Measurements from ENCODE around the gene HPGD. TPM values are rescaled to one million over a fixed set of nuclear protein-coding genes. Genes with fewer than 3 reads are reported as not detected.

HPGD gene
- total and polyA plus RNA-seq, 4 donors = 1.6 to 89.7 (median 7.5) TPM

- Histone ChIP-seq H3K36me3 (ENCODE audit: control insufficient read depth in 1 of 2, insufficient read depth in 2 of 2, low read length in 1 of 2) (no peaks in the 10 kb centered on the region), H3K4me3 (ENCODE audit: low read length in 2 of 2) (no peak overlapping the region), H3K27ac (ENCODE audit: low read depth in 1 of 2, low read length in 2 of 2) (no peak overlapping the region), H3K27me3 (ENCODE audit: control insufficient read depth in 1 of 2, insufficient read depth in 2 of 2, low read length in 1 of 2) (no peaks in the 10 kb centered on the region), H3K9me3 (ENCODE audit: control insufficient read depth, low read length) (no peaks in the 10 kb centered on the region), H3K4me1 (ENCODE audit: control insufficient read depth in 1 of 2, insufficient read depth in 2 of 2, low read length in 2 of 2) (no peaks in the 10 kb centered on the region)
- no peak for DNase-seq
- intact Hi-C loops (cut with DNase I) = no loop called here
- 87 to 95% methylated on average over 2 of the region's 2 CpGs for WGBS, 2 donors
- ATAC-seq (ENCODE audit: low FRiP score) = no peak
These were observed 30.7 kb upstream of the HPGD start for GRCh38 chr4:174553031-174553430.

GRCh38 chr4:174550541-174550940, 28.3 kb upstream of the HPGD start:
- intact Hi-C loops (cut with DNase I) = no loop called here
- ATAC-seq (ENCODE audit: low FRiP score) (no peak), DNase-seq (no peak)
- Histone ChIP-seq H3K4me1 (ENCODE audit: control insufficient read depth in 1 of 2, insufficient read depth in 2 of 2, low read length in 2 of 2) (no peaks in the 10 kb centered on the region), H3K36me3 (ENCODE audit: control insufficient read depth in 1 of 2, insufficient read depth in 2 of 2, low read length in 1 of 2) (no peaks in the 10 kb centered on the region), H3K4me3 (ENCODE audit: low read length in 2 of 2) (no peak overlapping the region), H3K27ac (ENCODE audit: low read depth in 1 of 2, low read length in 2 of 2) (no peak overlapping the region), H3K9me3 (ENCODE audit: control insufficient read depth, low read length) (no peaks in the 10 kb centered on the region), H3K27me3 (ENCODE audit: control insufficient read depth in 1 of 2, insufficient read depth in 2 of 2, low read length in 1 of 2) (no peaks in the 10 kb centered on the region)

GRCh38 chr4:174549721-174550120, 27.4 kb upstream of the HPGD start:
- intact Hi-C loops (cut with DNase I) = no loop called here
- H3K9me3 ChIP-seq (ENCODE audit: control insufficient read depth, low read length) = no peaks in the 10 kb centered on the region
- 81 to 83% methylated on average over 1 of the region's 1 CpG for WGBS, 2 donors

GRCh38 chr4:174545268-174545667, 23.0 kb upstream of the HPGD start:
- H3K27me3 ChIP-seq (ENCODE audit: control insufficient read depth in 1 of 2, insufficient read depth in 2 of 2, low read length in 1 of 2) = no peaks in the 10 kb centered on the region
- no peak overlapping the region for H3K27ac ChIP-seq (ENCODE audit: low read depth in 1 of 2, low read length in 2 of 2)
- H3K4me3 ChIP-seq (ENCODE audit: low read length in 2 of 2) = no peak overlapping the region
- ATAC-seq (ENCODE audit: low FRiP score) (no peak), DNase-seq (no peak)
- intact Hi-C loops (cut with DNase I) = no loop called here
- H3K9me3 ChIP-seq (ENCODE audit: control insufficient read depth, low read length) = no peaks in the 10 kb centered on the region
- no peaks in the 10 kb centered on the region for H3K36me3 ChIP-seq (ENCODE audit: control insufficient read depth in 1 of 2, insufficient read depth in 2 of 2, low read length in 1 of 2)
- H3K4me1 ChIP-seq (ENCODE audit: control insufficient read depth in 1 of 2, insufficient read depth in 2 of 2, low read length in 2 of 2) = no peaks in the 10 kb centered on the region

More at GRCh38 chr4:174549721-174550120, 27.4 kb upstream of the HPGD start:
- no peaks in the 10 kb centered on the region for H3K36me3 ChIP-seq (ENCODE audit: control insufficient read depth in 1 of 2, insufficient read depth in 2 of 2, low read length in 1 of 2)
- DNase-seq = no peak
- no peak overlapping the region for H3K4me3 ChIP-seq (ENCODE audit: low read length in 2 of 2)
- no peaks in the 10 kb centered on the region for H3K27me3 ChIP-seq (ENCODE audit: control insufficient read depth in 1 of 2, insufficient read depth in 2 of 2, low read length in 1 of 2)
- H3K4me1 ChIP-seq (ENCODE audit: control insufficient read depth in 1 of 2, insufficient read depth in 2 of 2, low read length in 2 of 2) = no peaks in the 10 kb centered on the region
- H3K27ac ChIP-seq (ENCODE audit: low read depth in 1 of 2, low read length in 2 of 2) = no peak overlapping the region
- ATAC-seq (ENCODE audit: low FRiP score) = no peak

- no peaks in the 10 kb centered on the region for H3K27me3 ChIP-seq (ENCODE audit: control insufficient read depth in 1 of 2, insufficient read depth in 2 of 2, low read length in 1 of 2)
- intact Hi-C loops (cut with DNase I) = no loop called here
These were observed 22.2 kb upstream of the HPGD start for GRCh38 chr4:174544496-174544895.

GRCh38 chr4:174540175-174540574, 17.9 kb upstream of the HPGD start:
- no peak for ATAC-seq (ENCODE audit: low FRiP score)
- 90 to 93% methylated on average over 10 of the region's 10 CpGs for WGBS, 2 donors
- Histone ChIP-seq H3K36me3 (ENCODE audit: control insufficient read depth in 1 of 2, insufficient read depth in 2 of 2, low read length in 1 of 2) (no peaks in the 10 kb centered on the region), H3K9me3 (ENCODE audit: control insufficient read depth, low read length) (peaks cover 1% of the 10 kb centered on the region), H3K4me1 (ENCODE audit: control insufficient read depth in 1 of 2, insufficient read depth in 2 of 2, low read length in 2 of 2) (no peaks in the 10 kb centered on the region), H3K27ac (ENCODE audit: low read depth in 1 of 2, low read length in 2 of 2) (no peak overlapping the region), H3K4me3 (ENCODE audit: low read length in 2 of 2) (no peak overlapping the region), H3K27me3 (ENCODE audit: control insufficient read depth in 1 of 2, insufficient read depth in 2 of 2, low read length in 1 of 2) (no peaks in the 10 kb centered on the region)
- intact Hi-C loops (cut with DNase I) = no loop called here
- DNase-seq = no peak

More at GRCh38 chr4:174544496-174544895, 22.2 kb upstream of the HPGD start:
- WGBS, 2 donors = 78 to 80% methylated on average over 4 of the region's 4 CpGs
- Histone ChIP-seq H3K4me1 (ENCODE audit: control insufficient read depth in 1 of 2, insufficient read depth in 2 of 2, low read length in 2 of 2) (no peaks in the 10 kb centered on the region), H3K4me3 (ENCODE audit: low read length in 2 of 2) (no peak overlapping the region), H3K27ac (ENCODE audit: low read depth in 1 of 2, low read length in 2 of 2) (no peak overlapping the region), H3K9me3 (ENCODE audit: control insufficient read depth, low read length) (no peaks in the 10 kb centered on the region), H3K36me3 (ENCODE audit: control insufficient read depth in 1 of 2, insufficient read depth in 2 of 2, low read length in 1 of 2) (no peaks in the 10 kb centered on the region)
- DNase-seq (no peak), ATAC-seq (ENCODE audit: low FRiP score) (no peak)

GRCh38 chr4:174539571-174539970, 17.3 kb upstream of the HPGD start:
- ATAC-seq (ENCODE audit: low FRiP score) (no peak), DNase-seq (no peak)
- Histone ChIP-seq H3K27me3 (ENCODE audit: control insufficient read depth in 1 of 2, insufficient read depth in 2 of 2, low read length in 1 of 2) (no peaks in the 10 kb centered on the region), H3K36me3 (ENCODE audit: control insufficient read depth in 1 of 2, insufficient read depth in 2 of 2, low read length in 1 of 2) (no peaks in the 10 kb centered on the region), H3K4me3 (ENCODE audit: low read length in 2 of 2) (no peak overlapping the region), H3K27ac (ENCODE audit: low read depth in 1 of 2, low read length in 2 of 2) (no peak overlapping the region), H3K4me1 (ENCODE audit: control insufficient read depth in 1 of 2, insufficient read depth in 2 of 2, low read length in 2 of 2) (no peaks in the 10 kb centered on the region), H3K9me3 (ENCODE audit: control insufficient read depth, low read length) (peaks cover 1% of the 10 kb centered on the region)
- 76 to 84% methylated on average over 3 of the region's 3 CpGs for WGBS, 2 donors
- intact Hi-C loops (cut with DNase I) = no loop called here

GRCh38 chr4:174538876-174539250, 16.6 kb upstream of the HPGD start:
- 82 to 96% methylated on average over 4 of the region's 4 CpGs for WGBS, 2 donors
- no peak for ATAC-seq (ENCODE audit: low FRiP score)
- Histone ChIP-seq H3K27me3 (ENCODE audit: control insufficient read depth in 1 of 2, insufficient read depth in 2 of 2, low read length in 1 of 2) (no peaks in the 10 kb centered on the region), H3K27ac (ENCODE audit: low read depth in 1 of 2, low read length in 2 of 2) (no peak overlapping the region), H3K9me3 (ENCODE audit: control insufficient read depth, low read length) (peaks cover 1% of the 10 kb centered on the region), H3K4me1 (ENCODE audit: control insufficient read depth in 1 of 2, insufficient read depth in 2 of 2, low read length in 2 of 2) (no peaks in the 10 kb centered on the region), H3K36me3 (ENCODE audit: control insufficient read depth in 1 of 2, insufficient read depth in 2 of 2, low read length in 1 of 2) (no peaks in the 10 kb centered on the region), H3K4me3 (ENCODE audit: low read length in 2 of 2) (no peak overlapping the region)
- no peak for DNase-seq
- intact Hi-C loops (cut with DNase I) = no loop called here

GRCh38 chr4:174538123-174538875, 16.0 kb upstream of the HPGD start:
- no peak overlapping the region for H3K4me3 ChIP-seq (ENCODE audit: low read length in 2 of 2)
- no peaks in the 10 kb centered on the region for H3K36me3 ChIP-seq (ENCODE audit: control insufficient read depth in 1 of 2, insufficient read depth in 2 of 2, low read length in 1 of 2)
- H3K4me1 ChIP-seq (ENCODE audit: control insufficient read depth in 1 of 2, insufficient read depth in 2 of 2, low read length in 2 of 2) = no peaks in the 10 kb centered on the region
- H3K9me3 ChIP-seq (ENCODE audit: control insufficient read depth, low read length) = peaks cover 1% of the 10 kb centered on the region
- H3K27ac ChIP-seq (ENCODE audit: low read depth in 1 of 2, low read length in 2 of 2) = no peak overlapping the region
- no peak for ATAC-seq (ENCODE audit: low FRiP score)
- DNase-seq = no peak
- intact Hi-C loops (cut with DNase I) = no loop called here
- no peaks in the 10 kb centered on the region for H3K27me3 ChIP-seq (ENCODE audit: control insufficient read depth in 1 of 2, insufficient read depth in 2 of 2, low read length in 1 of 2)
- 89 to 93% methylated on average over 4 of the region's 4 CpGs for WGBS, 2 donors

All from aorta (tissue), 5 donors.